Thoracic aorta (tissue), 2 donors: Measurements from ENCODE around the gene MREG. TPM values are rescaled to one million over a fixed set of nuclear protein-coding genes. Genes with fewer than 3 reads are reported as not detected.

Experiments
- ATAC-seq: fragments of 150-250 bp; one replicate; pipeline ENCODE4 v1.8.0; 2017; ENCODE audit warnings: low read depth; ENCODE audit not compliant: insufficient number of reproducible peaks, low FRiP score
- DNase-seq: peaks from one replicate; pipeline ENCODE4 v3.0.0-alpha.2; 2020; ENCODE audit warnings: low spot score
- H3K27ac ChIP-seq, 2 donors: fragments of 200-600 bp; sonication (generic); 1 replicate in 1 of 2; 2 replicates in 1 of 2; pipeline ENCODE4 v1.5.1; 2016; ENCODE audit warnings: mild to moderate bottlenecking in 2 of 2, moderate library complexity in 2 of 2
- H3K27me3 ChIP-seq: fragments of 200-600 bp; sonication (generic); replicated peaks from 2 replicates; pipeline ENCODE4 v1.6.0; 2016; ENCODE audit warnings: mild to moderate bottlenecking; ENCODE audit not compliant: insufficient read depth
- H3K36me3 ChIP-seq: fragments of 200-600 bp; sonication (generic); one replicate; pipeline ENCODE4 v1.5.1; 2016
- H3K4me1 ChIP-seq, 2 donors: fragments of 200-600 bp; sonication (generic); 1 replicate in 1 of 2; 2 replicates in 1 of 2; pipeline versions ENCODE4 v1.5.1 to v1.6.0; 2016; ENCODE audit warnings: low read depth in 2 of 2, mild to moderate bottlenecking in 1 of 2; ENCODE audit not compliant: control insufficient read depth in 1 of 2
- H3K4me3 ChIP-seq: fragments of 200-600 bp; sonication (generic); 2 replicates; pipeline ENCODE4 v1.5.1; 2016; ENCODE audit warnings: mild to moderate bottlenecking
- H3K9me3 ChIP-seq: fragments of 200-600 bp; sonication (generic); 2 replicates; pipeline ENCODE4 v1.5.1; 2016
- CTCF ChIP-seq: fragments of 200-600 bp; sonication (generic); IDR thresholded peaks from one replicate; pipeline ENCODE4 v1.5.1; 2019; ENCODE audit warnings: antibody characterized with exemption
- total RNA-seq, 2 donors: library from RNA; depleted of rRNA; stranded (reverse); fragments of >200 nt; gene quantifications; one replicate each; pipeline versions ENCODE4 v1.1.0 to v1.2.3, GENCODE V29; 2016

Gene MREG
- total RNA-seq, 2 donors from 2014 or later = 1.6 to 10.7 TPM

GRCh38 chr2:216043949-216044348 lies 30.6 kb upstream of the MREG start:
- Histone ChIP-seq H3K4me3 (no peak overlapping the region), H3K27me3 (no peaks in the 10 kb centered on the region), H3K27ac (no peak overlapping the region), H3K4me1 (no peaks in the 10 kb centered on the region), H3K36me3 (no peaks in the 10 kb centered on the region), H3K9me3 (no peaks in the 10 kb centered on the region)
- DNase-seq (no peak), ATAC-seq (no peak)
- TF ChIP-seq CTCF = no peak

- H3K36me3 ChIP-seq = no peaks in the 10 kb centered on the region
- ATAC-seq (no peak), DNase-seq (no peak)
- H3K9me3 ChIP-seq = no peaks in the 10 kb centered on the region
- H3K4me3 ChIP-seq = no peak overlapping the region
- no peak for TF ChIP-seq CTCF
- H3K4me1 ChIP-seq = no peaks in the 10 kb centered on the region
- H3K27me3 ChIP-seq = no peaks in the 10 kb centered on the region
- no peak overlapping the region for H3K27ac ChIP-seq
Observed at GRCh38 chr2:216041438-216041837, 28.1 kb upstream of the MREG start.

- no peak overlapping the region for H3K27ac ChIP-seq
- H3K9me3 ChIP-seq = no peaks in the 10 kb centered on the region
- H3K36me3 ChIP-seq = no peaks in the 10 kb centered on the region
- ATAC-seq (no peak), DNase-seq (no peak)
- H3K4me1 ChIP-seq = no peaks in the 10 kb centered on the region
- no peak overlapping the region for H3K4me3 ChIP-seq
- H3K27me3 ChIP-seq = no peaks in the 10 kb centered on the region
- no peak for TF ChIP-seq CTCF
Observed at GRCh38 chr2:216039918-216040317, 26.6 kb upstream of the MREG start.

- Histone ChIP-seq H3K27ac (no peak overlapping the region), H3K4me3 (no peak overlapping the region), H3K27me3 (no peaks in the 10 kb centered on the region), H3K9me3 (no peaks in the 10 kb centered on the region), H3K4me1 (peaks cover 0 to 17% of the 10 kb centered on the region in 2 donors), H3K36me3 (no peaks in the 10 kb centered on the region)
- ATAC-seq (no peak), DNase-seq (no peak)
- TF ChIP-seq CTCF = peak; percentile 87
Observed at GRCh38 chr2:216034065-216034464, 20.7 kb upstream of the MREG start.

GRCh38 chr2:216033403-216033802 lies 20.1 kb upstream of the MREG start:
- no peak for ATAC-seq
- no peaks in the 10 kb centered on the region for H3K36me3 ChIP-seq
- H3K4me3 ChIP-seq = no peak overlapping the region
- no peak overlapping the region for H3K27ac ChIP-seq
- peaks cover 0 to 17% of the 10 kb centered on the region in 2 donors for H3K4me1 ChIP-seq
- no peaks in the 10 kb centered on the region for H3K27me3 ChIP-seq
- H3K9me3 ChIP-seq = no peaks in the 10 kb centered on the region
- TF ChIP-seq CTCF = no peak
- no peak for DNase-seq
